HG03066 (cell line): ENCODE measurements around the gene SEMA5B.

Experiments
- ATAC-seq: cut with Tn5 transposase; IDR thresholded peaks from one replicate; pipeline ENCODE4 v1.9.1; 2021; ENCODE audit warnings: low read depth; ENCODE audit not compliant: unreplicated experiment

Gene SEMA5B

GRCh38 chr3:123055352-123055751 lies 27.8 kb upstream of the SEMA5B start:
- no peak for ATAC-seq

DNA sequence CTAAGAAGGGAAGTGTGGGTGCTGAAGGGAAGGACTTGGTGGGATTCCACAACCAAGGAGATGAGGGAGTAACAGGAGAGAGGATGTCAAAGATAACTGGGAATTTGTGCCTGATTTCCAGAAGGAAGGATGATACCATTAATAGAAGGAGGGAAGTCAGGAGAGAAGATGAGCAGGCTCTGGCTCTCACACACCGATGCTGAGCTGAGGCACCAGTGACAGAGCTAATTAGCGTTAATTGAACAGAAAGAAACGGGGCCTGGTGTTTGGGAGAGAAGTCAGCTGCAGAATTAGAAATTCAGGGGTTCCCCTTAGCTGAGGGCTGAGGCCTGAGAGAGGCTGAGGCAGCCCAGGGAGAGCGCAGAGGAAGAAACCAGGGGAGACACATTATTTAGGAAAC lies 27.4 kb upstream of the SEMA5B start:
- ATAC-seq = no peak

DNA sequence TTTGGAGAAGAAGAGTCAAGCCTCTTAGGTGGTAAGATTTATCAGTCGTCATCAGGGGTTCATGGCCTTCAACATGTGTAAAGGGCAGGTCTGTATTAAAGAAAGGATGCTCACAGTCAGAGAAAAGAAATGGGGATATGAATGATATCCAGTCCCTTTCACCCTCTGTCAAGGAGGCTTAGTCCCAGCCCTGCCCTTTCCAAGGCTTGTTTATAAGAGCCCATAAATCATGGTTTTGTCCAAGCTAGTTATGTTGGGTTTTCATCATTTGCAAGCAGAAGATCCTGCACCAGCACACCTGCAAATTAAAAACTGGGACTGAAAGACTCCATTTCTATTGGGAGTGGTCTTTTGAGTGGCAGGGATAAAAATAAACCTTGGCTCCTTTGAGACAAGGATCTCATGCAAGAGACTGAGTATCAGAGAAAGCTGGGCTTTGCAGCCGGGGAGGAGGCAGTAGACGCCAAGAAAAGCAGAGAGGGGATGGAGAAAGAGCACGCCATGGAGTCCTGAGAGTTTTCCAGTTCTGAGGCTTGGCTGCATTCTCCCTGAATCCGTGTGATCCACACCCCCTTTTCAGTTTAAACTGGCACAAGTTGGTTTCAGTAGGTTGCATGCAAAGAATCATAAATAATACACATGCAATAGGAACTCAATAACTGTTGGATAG lies 26.7 kb upstream of the SEMA5B start:
- ATAC-seq = no peak

DNA sequence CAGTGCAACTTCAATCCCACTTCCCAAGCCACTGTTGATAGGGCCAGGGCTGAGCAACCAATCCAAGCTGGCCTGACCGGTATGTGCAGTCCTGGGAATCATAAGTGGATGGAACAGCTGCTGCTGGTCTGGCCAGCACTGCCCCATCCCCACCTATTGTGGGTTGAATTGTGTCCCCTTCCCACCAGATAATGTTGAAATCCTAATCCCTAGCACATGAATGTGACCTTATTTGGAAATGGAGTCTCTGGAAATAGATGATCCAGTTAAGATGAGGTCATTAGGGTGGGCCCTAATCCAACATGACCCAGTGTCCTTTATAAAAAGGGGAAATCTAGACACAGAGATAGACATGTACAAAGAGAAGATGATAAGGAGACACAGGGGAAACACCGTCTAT lies 25.5 kb upstream of the SEMA5B start:
- ATAC-seq = no peak

DNA sequence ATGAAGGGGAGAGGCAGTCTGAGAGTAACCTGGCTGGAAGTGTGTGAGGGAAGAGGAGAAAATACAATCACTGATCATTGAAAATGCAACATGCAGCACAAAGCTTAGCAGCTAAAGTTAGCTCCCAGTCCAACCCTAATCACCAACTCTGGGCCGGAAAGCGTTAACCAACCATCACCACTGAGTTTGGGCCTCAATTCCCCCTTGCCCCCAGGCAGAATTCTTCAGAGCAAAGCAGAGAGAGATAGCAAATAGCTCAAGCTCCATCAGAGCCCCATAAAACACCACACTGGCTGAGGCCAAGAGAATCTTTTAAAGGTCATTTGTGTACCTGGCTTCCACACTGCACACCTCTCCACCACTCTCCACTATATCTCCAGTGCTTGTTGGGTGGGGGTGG lies 23.1 kb upstream of the SEMA5B start:
- no peak for ATAC-seq

DNA sequence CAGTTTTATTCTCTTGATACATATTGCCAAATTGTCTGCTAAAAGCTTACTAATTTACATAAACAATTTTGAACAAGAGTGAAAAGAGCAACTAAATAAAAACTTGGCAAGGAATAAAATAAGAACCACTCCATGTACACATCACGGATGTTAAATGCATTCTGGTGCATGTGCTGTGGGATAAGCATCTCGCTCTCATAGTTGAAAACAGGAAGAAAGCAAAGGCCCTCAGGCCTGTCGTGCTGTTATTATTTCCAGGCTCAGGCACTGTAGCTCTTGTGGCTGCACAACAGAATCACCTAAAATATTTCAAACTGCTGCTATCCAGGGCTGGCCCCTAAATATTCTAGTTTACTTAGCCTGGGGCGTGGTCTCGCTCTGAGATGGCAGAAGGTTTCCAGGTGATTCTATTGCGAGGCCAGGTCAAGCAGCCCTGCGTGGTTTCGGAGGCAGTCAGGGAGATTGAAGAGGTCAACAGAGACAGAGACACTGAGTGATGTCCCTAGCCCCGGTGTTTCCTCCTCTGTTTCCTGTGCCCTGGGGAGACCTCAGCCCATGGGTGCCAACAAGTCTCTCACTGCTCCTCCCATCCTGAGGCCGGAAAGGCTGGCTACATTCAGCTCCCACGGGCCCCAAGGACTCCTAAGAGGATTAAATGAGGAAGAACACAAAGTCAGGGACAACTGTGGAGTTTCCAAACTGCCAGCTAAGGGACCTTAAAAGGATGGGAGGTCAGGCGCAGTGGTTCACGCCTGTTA lies 21.1 kb upstream of the SEMA5B start:
- no peak for ATAC-seq

GRCh38 chr3:123047062-123047319 lies 19.4 kb upstream of the SEMA5B start:
- no peak for ATAC-seq

GRCh38 chr3:123046262-123047061 lies 18.9 kb upstream of the SEMA5B start:
- no peak for ATAC-seq

DNA sequence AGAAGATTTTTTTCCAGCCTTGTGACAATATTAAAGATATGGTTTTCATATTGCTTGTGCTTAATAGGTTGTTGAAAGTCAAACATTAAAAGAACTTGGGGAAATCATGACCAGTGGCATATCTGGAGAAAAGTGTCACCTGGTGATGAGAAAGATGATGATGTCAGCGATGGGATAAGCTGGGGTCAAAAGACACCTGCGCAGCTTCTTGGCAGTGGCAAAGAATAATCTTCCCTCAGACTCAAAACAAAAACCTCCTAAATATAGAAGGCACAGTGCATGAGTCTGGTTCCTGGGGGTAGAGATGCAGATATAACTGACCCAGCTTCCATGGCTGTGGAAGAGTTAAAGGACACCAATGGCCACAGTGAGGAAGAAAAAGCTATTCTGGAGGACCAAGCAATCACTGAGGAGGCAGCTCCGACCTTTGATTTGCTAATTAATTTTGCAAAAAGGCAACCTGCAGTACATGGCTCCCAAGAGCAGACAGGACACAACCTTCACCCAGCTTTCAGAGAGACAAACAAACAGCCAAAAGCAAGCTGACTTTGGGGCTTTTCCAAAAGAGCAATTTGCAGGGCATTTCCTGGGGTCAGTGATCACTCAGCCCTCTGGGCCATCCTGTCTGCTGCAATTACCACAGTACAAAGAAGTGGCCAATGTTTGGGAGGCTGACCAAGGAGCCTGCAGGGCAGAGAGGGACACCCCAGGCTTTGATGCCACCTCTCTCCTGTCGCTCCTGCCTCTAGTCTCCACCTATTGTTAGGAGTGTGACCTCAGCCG lies 17.6 kb upstream of the SEMA5B start:
- no peak for ATAC-seq

GRCh38 chr3:123042413-123042812 lies 14.8 kb upstream of the SEMA5B start:
- ATAC-seq = no peak

DNA sequence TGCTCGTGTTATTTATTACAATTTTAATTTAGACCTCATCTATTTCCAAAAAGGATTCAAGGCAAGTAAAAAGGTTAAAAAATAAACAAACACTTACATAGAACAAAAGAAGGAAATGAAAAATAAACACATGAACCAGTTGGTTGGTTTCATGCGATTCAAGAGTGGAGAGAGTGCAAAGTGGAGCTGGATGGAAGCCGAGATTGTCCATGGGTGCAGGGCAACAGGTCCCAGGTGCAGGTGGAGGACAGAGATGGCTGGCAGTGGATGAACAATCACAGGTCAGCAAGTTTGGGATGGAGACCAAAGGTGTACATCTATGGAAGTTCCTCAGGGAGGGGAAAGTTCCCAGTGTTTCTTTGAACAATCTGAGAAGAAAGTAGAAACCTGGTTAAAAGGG lies 11.6 kb upstream of the SEMA5B start:
- no peak for ATAC-seq

- no peak for ATAC-seq
These were observed 11.2 kb upstream of the SEMA5B start for GRCh38 chr3:123038751-123039150.

DNA sequence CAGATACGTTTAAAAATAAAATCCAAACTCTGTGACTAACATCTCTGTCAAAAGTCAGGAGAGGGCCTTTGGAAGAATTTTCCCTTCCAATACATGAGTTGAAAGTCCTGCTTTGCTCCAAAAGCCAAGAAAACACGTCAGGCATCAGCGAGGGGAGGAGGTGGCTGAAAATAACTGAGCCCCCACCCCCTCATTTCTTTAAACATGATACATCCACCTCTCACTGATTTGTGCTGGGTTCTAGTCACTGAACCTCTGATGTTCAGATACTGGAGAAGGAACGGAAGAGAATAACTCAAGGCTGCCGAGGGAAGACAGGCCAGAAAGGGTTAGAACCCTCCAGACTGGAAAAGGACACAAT lies 9.4 kb upstream of the SEMA5B start:
- no peak for ATAC-seq

- ATAC-seq = no peak
These were observed 8.9 kb upstream of the SEMA5B start for GRCh38 chr3:123036352-123037014.

GRCh38 chr3:123034996-123035395 lies 7.4 kb upstream of the SEMA5B start:
- ATAC-seq = no peak

GRCh38 chr3:123034120-123034519 lies 6.6 kb upstream of the SEMA5B start:
- ATAC-seq = no peak

GRCh38 chr3:123032057-123032456 lies 4.5 kb upstream of the SEMA5B start:
- no peak for ATAC-seq

DNA sequence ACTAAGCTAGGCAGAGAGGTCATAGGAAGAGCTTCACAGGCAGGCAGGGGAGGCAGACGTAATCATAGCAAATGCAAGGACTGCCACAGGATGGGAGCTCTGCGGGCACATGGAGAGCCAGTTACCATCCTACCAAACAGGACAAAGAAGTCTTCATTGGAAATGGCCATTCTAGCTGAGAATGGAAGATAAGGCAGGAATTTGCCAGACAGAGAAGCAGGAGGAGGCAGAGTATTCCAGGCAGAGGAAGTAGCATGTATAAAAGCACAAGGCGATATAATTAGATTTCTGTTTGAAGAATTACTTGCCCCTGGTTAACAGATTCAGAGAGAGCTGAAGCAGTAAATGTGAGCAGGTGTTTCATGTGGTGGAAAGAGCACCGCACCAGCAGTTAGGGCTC lies 3.5 kb upstream of the SEMA5B start:
- no peak for ATAC-seq

GRCh38 chr3:123028233-123028828 lies 768 bp upstream of the SEMA5B start:
- no peak for ATAC-seq

DNA sequence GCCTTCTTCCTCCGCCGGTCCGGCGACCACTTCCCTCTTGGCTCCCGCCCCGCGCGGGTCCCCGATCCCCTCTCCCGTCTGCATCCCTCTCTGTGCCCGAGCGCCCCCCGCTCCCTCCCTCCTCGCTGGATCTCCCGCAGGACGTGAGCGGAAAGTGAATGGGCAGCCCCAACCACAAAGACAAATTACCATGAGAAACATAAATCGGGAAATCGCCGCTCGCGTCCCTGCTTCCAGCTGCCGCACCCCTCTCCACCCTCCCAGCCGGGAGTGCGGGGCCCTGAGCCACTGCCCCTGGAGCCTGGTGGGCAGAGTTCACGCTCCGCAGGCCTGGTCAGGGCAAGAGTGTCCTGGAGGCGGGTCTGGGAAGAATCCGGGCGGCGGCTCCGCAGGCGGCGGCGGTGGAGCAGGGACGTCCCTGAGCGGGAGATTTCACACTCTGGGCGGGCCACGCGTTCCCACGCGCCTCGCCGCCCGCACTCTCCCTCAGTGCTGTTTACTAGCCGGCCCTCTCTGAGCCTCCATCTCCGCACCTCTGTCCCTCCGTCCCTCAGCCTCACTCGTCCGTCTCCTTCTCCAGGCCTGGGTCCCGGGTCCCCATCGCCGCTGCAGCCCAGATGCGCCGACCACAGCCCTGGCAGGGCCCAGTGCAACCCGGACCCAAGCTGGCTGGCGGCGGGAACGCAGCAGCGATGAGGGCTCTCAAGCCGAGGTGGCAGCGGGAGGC lies 835 bp downstream of the SEMA5B start:
- no peak for ATAC-seq
